DOHH2 (cell line): Measurements from ENCODE around the gene CLMN.

Source experiments
- H3F3A ChIP-seq: fragments of 200-600 bp; sonication (generic), shearing (Covaris generic); 2 replicates; pipeline ENCODE4 v1.6.0; 2016; ENCODE audit warnings: antibody characterized with exemption, mild to moderate bottlenecking; ENCODE audit not compliant: control insufficient read depth, insufficient read depth
- H3K27ac ChIP-seq: fragments of 200-600 bp; sonication (generic); 2 replicates; pipeline ENCODE4 v1.5.1; 2014; ENCODE audit warnings: low read depth, mild to moderate bottlenecking, low read length, moderate library complexity
- H3K27me3 ChIP-seq: fragments of 200-600 bp; sonication (generic); 2 replicates; pipeline ENCODE4 v1.6.1; 2014; ENCODE audit warnings: mild to moderate bottlenecking, low read length, mixed read lengths; ENCODE audit not compliant: control insufficient read depth
- H3K36me3 ChIP-seq: fragments of 200-600 bp; sonication (generic); 2 replicates; pipeline ENCODE4 v1.6.1; 2014; ENCODE audit warnings: mild to moderate bottlenecking, low read length, moderate library complexity, mixed read lengths; ENCODE audit not compliant: control insufficient read depth
- H3K4me1 ChIP-seq: fragments of 200-600 bp; sonication (generic); 2 replicates; pipeline ENCODE4 v1.6.1; 2014; ENCODE audit warnings: mild to moderate bottlenecking, low read length, mixed read lengths; ENCODE audit not compliant: control insufficient read depth
- H3K4me2 ChIP-seq: fragments of 200-600 bp; sonication (generic); 2 replicates; pipeline ENCODE4 v1.6.0; 2014; ENCODE audit warnings: mild to moderate bottlenecking, low read length, moderate library complexity
- H3K4me3 ChIP-seq: fragments of 200-600 bp; sonication (generic); 2 replicates; pipeline ENCODE4 v1.5.1; 2014; ENCODE audit warnings: mild to moderate bottlenecking, low read length, mixed read lengths
- H3K79me2 ChIP-seq: fragments of 200-600 bp; sonication (generic); 2 replicates; pipeline ENCODE4 v1.6.1; 2014; ENCODE audit warnings: mild to moderate bottlenecking, low read length, mixed read lengths; ENCODE audit not compliant: control insufficient read depth
- H3K9me2 ChIP-seq: fragments of 200-600 bp; sonication (generic); replicated peaks from 2 replicates; pipeline ENCODE4 v1.6.1; 2014; ENCODE audit warnings: mild to moderate bottlenecking, low read length, mixed read lengths; ENCODE audit not compliant: control insufficient read depth
- H3K9me3 ChIP-seq: fragments of 200-600 bp; sonication (generic); 2 replicates; pipeline ENCODE4 v1.6.1; 2014; ENCODE audit warnings: antibody characterized with exemption, low read length, mixed read lengths; ENCODE audit not compliant: control insufficient read depth, insufficient read depth
- H4K20me1 ChIP-seq: fragments of 200-600 bp; sonication (generic); 2 replicates; pipeline ENCODE4 v1.6.0; 2014; ENCODE audit warnings: low read depth, mild to moderate bottlenecking, antibody characterized with exemption, low read length, moderate library complexity; ENCODE audit not compliant: control insufficient read depth, insufficient read depth
- EZH2phosphoT487 ChIP-seq: fragments of 200-600 bp; sonication (generic); IDR thresholded peaks from 2 replicates; pipeline ENCODE4 v1.6.1; 2017; ENCODE audit warnings: borderline replicate concordance, mild to moderate bottlenecking, antibody characterized with exemption, low read length, moderate library complexity, mixed read lengths
- TF ChIP-seq, protein P1 (sequence below): fragments of 200-600 bp; sonication (generic); IDR thresholded peaks from one replicate; pipeline ENCODE4 v1.5.1; 2014; ENCODE audit warnings: antibody characterized with exemption, mild to moderate bottlenecking, low read depth, low read length; ENCODE audit not compliant: poor library complexity, severe bottlenecking

Gene CLMN

DNA sequence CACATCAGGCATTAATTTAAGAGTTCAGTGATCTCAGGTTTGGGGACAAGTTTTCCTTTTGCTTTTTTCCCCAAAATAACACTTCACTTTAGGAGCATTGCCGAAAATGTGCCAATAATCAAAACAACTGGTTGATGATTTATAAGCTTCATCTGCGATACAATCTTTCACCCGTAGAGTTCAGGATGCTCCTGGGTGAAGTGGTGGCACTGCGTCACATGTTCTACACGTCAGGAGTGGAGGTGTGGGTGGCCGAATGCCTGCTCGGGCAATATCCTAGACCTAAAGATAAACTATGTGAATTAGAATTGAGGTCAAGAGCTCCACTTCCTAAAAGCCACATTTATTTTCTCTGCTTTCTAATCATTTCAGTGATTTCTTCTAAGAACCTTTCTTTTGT, 91.5 kb downstream of the CLMN start:
- no peak overlapping the region for H3K27ac ChIP-seq
- no peaks in the 10 kb centered on the region for H3F3A ChIP-seq
- no peak overlapping the region for H3K4me3 ChIP-seq
- H4K20me1 ChIP-seq: no peaks in the 10 kb centered on the region
- H3K4me1 ChIP-seq: no peaks in the 10 kb centered on the region
- H3K27me3 ChIP-seq: peaks cover 7% of the 10 kb centered on the region
- H3K9me2 ChIP-seq: no peaks in the 10 kb centered on the region
- no peak overlapping the region for H3K4me2 ChIP-seq
- no peaks in the 10 kb centered on the region for H3K36me3 ChIP-seq
- H3K9me3 ChIP-seq: no peaks in the 10 kb centered on the region
- TF ChIP-seq, protein P1, sequence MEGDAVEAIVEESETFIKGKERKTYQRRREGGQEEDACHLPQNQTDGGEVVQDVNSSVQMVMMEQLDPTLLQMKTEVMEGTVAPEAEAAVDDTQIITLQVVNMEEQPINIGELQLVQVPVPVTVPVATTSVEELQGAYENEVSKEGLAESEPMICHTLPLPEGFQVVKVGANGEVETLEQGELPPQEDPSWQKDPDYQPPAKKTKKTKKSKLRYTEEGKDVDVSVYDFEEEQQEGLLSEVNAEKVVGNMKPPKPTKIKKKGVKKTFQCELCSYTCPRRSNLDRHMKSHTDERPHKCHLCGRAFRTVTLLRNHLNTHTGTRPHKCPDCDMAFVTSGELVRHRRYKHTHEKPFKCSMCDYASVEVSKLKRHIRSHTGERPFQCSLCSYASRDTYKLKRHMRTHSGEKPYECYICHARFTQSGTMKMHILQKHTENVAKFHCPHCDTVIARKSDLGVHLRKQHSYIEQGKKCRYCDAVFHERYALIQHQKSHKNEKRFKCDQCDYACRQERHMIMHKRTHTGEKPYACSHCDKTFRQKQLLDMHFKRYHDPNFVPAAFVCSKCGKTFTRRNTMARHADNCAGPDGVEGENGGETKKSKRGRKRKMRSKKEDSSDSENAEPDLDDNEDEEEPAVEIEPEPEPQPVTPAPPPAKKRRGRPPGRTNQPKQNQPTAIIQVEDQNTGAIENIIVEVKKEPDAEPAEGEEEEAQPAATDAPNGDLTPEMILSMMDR: no peak
- no peak for TF ChIP-seq EZH2phosphoT487
- H3K79me2 ChIP-seq: no peaks in the 10 kb centered on the region

DNA sequence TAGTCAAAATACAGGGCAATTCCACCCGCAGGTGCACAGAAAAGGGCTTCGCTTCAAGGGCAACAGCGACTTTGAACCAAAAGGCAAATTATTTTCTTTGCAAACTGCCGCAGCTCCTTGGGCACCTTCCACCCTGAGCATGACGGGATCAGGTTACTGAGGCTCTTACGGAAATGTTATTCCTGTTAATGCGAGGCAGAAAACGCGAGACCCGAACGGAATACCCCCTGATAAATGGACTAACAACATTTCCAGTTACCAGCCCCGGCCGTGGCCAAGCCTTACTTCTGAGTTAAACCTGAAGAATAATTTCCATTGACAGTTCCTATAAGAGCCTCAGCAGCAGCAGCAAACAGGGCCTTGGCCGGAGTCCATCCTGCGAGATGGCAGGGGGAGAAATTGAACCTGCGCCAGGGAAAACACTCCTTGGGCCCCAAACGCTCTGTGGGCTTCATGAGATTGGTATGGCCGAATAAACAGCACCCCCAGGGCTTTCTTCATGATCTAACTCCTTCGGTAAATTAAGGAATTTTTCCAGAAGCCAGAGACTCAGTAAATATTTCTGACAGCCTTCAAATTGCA, 92.3 kb downstream of the CLMN start:
- H3F3A ChIP-seq: no peaks in the 10 kb centered on the region
- H4K20me1 ChIP-seq: no peaks in the 10 kb centered on the region
- no peaks in the 10 kb centered on the region for H3K36me3 ChIP-seq
- TF ChIP-seq EZH2phosphoT487: no peak
- TF ChIP-seq, protein P1: no peak
- no peaks in the 10 kb centered on the region for H3K4me1 ChIP-seq
- H3K27me3 ChIP-seq: peaks cover 7% of the 10 kb centered on the region
- no peak overlapping the region for H3K27ac ChIP-seq
- H3K4me2 ChIP-seq: no peak overlapping the region
- H3K79me2 ChIP-seq: no peaks in the 10 kb centered on the region
- no peak overlapping the region for H3K4me3 ChIP-seq
- H3K9me2 ChIP-seq: no peaks in the 10 kb centered on the region
- no peaks in the 10 kb centered on the region for H3K9me3 ChIP-seq

DNA sequence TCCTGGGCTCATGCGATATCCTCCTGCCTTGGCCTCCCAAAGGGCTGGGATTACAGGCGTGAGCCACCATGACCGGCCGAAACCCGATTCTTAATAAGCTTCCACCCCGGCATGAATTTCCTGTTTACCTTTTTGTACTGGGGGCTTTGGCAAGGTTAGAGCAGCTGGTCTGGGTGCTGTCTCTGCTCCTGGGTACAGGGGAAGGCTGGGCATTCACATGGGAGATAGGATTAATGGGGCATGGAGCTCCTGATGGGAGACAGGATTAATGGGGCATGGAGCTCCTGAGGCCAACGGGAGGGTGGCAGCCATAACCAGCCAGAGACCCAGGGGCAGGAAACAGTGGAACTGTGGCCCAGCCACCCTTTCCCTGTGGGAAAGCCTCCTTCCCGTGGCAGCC, 92.9 kb downstream of the CLMN start:
- no peaks in the 10 kb centered on the region for H3K4me1 ChIP-seq
- peaks cover 7% of the 10 kb centered on the region for H3K27me3 ChIP-seq
- H3K4me3 ChIP-seq: no peak overlapping the region
- H4K20me1 ChIP-seq: no peaks in the 10 kb centered on the region
- no peak for TF ChIP-seq EZH2phosphoT487
- TF ChIP-seq, protein P1: no peak
- H3K9me2 ChIP-seq: no peaks in the 10 kb centered on the region
- no peaks in the 10 kb centered on the region for H3K9me3 ChIP-seq
- no peak overlapping the region for H3K27ac ChIP-seq
- H3K36me3 ChIP-seq: no peaks in the 10 kb centered on the region
- no peak overlapping the region for H3K4me2 ChIP-seq
- H3F3A ChIP-seq: no peaks in the 10 kb centered on the region
- no peaks in the 10 kb centered on the region for H3K79me2 ChIP-seq
